Tibial nerve (tissue), 4 donors: Measurements from ENCODE around the gene EFHD2.

ENCODE experiments used
- EP300 ChIP-seq, 2 donors: sonication (generic); formaldehyde crosslinking; IDR thresholded peaks; one replicate each; pipeline ENCODE4 v1.6.1; 2017; ENCODE audit warnings: antibody characterized with exemption in 2 of 2, mild to moderate bottlenecking in 1 of 2
- TF ChIP-seq, protein P1 (sequence below), 5 experiments: fragments of 200-600 bp in 3 of 5; fragments of 450-650 bp in 2 of 5; sonication (generic) in 3 of 5; IDR thresholded peaks; one replicate each; pipeline ENCODE4 v1.5.1; 2016 to 2019; ENCODE audit warnings: antibody characterized with exemption in 5 of 5, mild to moderate bottlenecking in 3 of 5, moderate library complexity in 2 of 5

DNA sequence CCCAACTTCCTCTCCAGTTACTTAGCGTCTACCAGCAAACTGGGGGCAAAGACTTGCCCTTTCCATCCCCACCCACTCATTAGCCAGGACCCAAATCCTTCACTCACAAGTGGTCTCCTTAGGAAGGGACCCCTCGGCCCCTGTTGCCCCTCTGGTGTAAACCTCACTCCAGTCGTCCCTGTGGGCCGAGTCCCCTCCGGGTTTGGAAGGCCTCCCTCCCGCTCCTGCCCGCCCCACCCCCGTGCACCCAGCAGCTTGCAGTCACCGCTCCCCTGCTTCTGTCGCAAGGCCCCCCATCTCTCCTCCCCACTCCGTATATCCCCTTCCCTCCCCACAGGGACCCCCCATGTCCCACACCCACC, 1.2 kb downstream of the EFHD2 start:
- no peak for TF ChIP-seq EP300 (IDR thresholded peaks at IDR 0.05)
- TF ChIP-seq, protein P1, sequence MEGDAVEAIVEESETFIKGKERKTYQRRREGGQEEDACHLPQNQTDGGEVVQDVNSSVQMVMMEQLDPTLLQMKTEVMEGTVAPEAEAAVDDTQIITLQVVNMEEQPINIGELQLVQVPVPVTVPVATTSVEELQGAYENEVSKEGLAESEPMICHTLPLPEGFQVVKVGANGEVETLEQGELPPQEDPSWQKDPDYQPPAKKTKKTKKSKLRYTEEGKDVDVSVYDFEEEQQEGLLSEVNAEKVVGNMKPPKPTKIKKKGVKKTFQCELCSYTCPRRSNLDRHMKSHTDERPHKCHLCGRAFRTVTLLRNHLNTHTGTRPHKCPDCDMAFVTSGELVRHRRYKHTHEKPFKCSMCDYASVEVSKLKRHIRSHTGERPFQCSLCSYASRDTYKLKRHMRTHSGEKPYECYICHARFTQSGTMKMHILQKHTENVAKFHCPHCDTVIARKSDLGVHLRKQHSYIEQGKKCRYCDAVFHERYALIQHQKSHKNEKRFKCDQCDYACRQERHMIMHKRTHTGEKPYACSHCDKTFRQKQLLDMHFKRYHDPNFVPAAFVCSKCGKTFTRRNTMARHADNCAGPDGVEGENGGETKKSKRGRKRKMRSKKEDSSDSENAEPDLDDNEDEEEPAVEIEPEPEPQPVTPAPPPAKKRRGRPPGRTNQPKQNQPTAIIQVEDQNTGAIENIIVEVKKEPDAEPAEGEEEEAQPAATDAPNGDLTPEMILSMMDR (IDR thresholded peaks at IDR 0.05): no peak
